HepG2 (cell line): ENCODE results near the gene ZIM2. TPM values are rescaled to one million over a fixed set of nuclear protein-coding genes. Genes with fewer than 3 reads are reported as not detected.

Source experiments
- KDM4B ChIP-seq: sonication (generic); formaldehyde crosslinking; IDR thresholded peaks from 2 replicates; pipeline ENCODE4 v1.4.0; 2020; ENCODE audit warnings: missing genetic modification reagents
- NONO ChIP-seq, 2 experiments: fragments of 450-650 bp in 1 of 2; sonication (generic) in 1 of 2; formaldehyde crosslinking in 1 of 2; IDR thresholded peaks in 1 of 2; conservative IDR thresholded peaks in 1 of 2; 2 replicates each; pipeline versions ENCODE4 v1.6.1 to v1.8.0; 2017 to 2022; ENCODE audit warnings: mild to moderate bottlenecking in 1 of 2, missing genetic modification reagents in 1 of 2, moderate library complexity in 1 of 2
- NR2F6 ChIP-seq, 2 experiments: IDR thresholded peaks; 2 replicates each; pipeline ENCODE4 v1.6.1; 2016; ENCODE audit warnings: antibody characterized with exemption in 1 of 2, mild to moderate bottlenecking in 1 of 2
- SNAI1 ChIP-seq: sonication (generic); formaldehyde crosslinking; IDR thresholded peaks from 2 replicates; pipeline ENCODE4 v1.5.0; 2020; ENCODE audit warnings: mild to moderate bottlenecking, missing genetic modification reagents, borderline replicate concordance
- ZC3H13 ChIP-seq: sonication (generic); formaldehyde crosslinking; IDR thresholded peaks from 2 replicates; pipeline ENCODE4 v1.8.1; 2023; ENCODE audit warnings: mild to moderate bottlenecking, missing genetic modification reagents, moderate library complexity
- ZFP36 ChIP-seq: fragments of 150-350 bp; IDR thresholded peaks from 2 replicates; pipeline ENCODE4 v1.6.1; 2018; ENCODE audit warnings: borderline replicate concordance, low read length, low read depth; ENCODE audit not compliant: partially characterized antibody
- ZNF318 ChIP-seq: sonication (generic); formaldehyde crosslinking; IDR thresholded peaks from 2 replicates; pipeline ENCODE4 v1.4.0; 2020; ENCODE audit warnings: mild to moderate bottlenecking, missing genetic modification reagents
- ZNF543 ChIP-seq: sonication (generic); formaldehyde crosslinking; IDR thresholded peaks from 2 replicates; pipeline ENCODE4 v1.4.0; 2020; ENCODE audit warnings: mild to moderate bottlenecking, missing genetic modification reagents
- ZNF660 ChIP-seq: sonication (generic); formaldehyde crosslinking; IDR thresholded peaks from 2 replicates; pipeline ENCODE4 v1.5.1; 2020; ENCODE audit warnings: mild to moderate bottlenecking, low read depth, missing genetic modification reagents, borderline replicate concordance
- ZNF670 ChIP-seq: sonication (generic); formaldehyde crosslinking; IDR thresholded peaks from 2 replicates; pipeline ENCODE4 v1.8.0; 2022; ENCODE audit warnings: mild to moderate bottlenecking, missing genetic modification reagents, borderline replicate concordance
- polyA plus RNA-seq, 8 experiments: library from polyadenylated mRNA; depleted of rRNA in 3 of 8; stranded (reverse) in 7 of 8; unstranded in 1 of 8; fragments of >200 nt; fragmentation: Illumina TruSeq in 4 of 8; extraction: Trizol in 4 of 8; gene quantifications; 2 replicates each; pipeline versions ENCODE4 v1.2.1 to v1.2.3, GENCODE V29; 2011 to 2016; ENCODE audit warnings: low read depth in 4 of 8, missing spikeins in 1 of 8, mixed read lengths in 1 of 8; ENCODE audit not compliant: insufficient read depth in 1 of 8
- total RNA-seq, 5 experiments: library from RNA; depleted of rRNA; stranded (reverse); fragments of >200 nt; fragmentation: Illumina TruSeq; extraction: Trizol; gene quantifications; 2 replicates each; pipeline ENCODE4 v1.2.3, GENCODE V29; 2016; ENCODE audit warnings: low read depth in 1 of 5
- TF ChIP-seq, protein P1 (sequence below): sonication (generic); formaldehyde crosslinking; IDR thresholded peaks from 2 replicates; pipeline ENCODE4 v1.9.0; 2021; ENCODE audit warnings: mild to moderate bottlenecking, missing genetic modification reagents
- TF ChIP-seq, protein P2 (sequence below): IDR thresholded peaks from 2 replicates; pipeline ENCODE4 v1.6.1; 2016; ENCODE audit warnings: low read depth, control low read depth

ZIM2 gene
- total and polyA plus RNA-seq, 2 of the 13 experiments (the other 11 are each of a cell fraction or from before 2014, with no cell fraction given) = 7.2 to 10.3 TPM

DNA sequence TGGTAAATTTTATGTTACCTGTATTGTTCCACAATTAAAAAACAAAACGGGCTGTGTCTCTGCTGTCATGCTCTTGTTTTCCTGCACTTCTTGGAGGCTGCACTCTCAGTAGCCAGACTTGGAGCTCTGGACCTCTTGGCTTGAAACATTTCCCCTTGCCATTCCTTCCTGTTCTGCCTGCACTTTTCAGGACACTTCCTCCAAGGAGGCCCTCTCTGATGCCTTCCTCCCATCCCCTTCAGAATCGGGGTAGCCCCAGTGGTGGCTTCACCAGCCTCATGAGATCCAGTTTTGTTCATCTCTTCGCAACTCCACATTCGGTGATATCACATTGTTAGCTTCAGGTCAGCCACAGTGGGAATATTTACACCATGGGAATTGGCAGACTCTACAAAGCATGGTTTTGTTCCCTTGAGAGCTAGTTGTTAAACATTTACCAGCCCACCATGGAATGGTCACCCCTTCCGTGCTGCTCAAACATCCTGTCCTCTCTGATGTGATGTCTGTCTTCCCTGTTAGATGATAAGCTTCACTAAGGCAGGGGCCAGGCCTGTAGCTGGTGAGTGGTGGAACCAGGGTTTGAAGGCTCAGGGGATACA lies 40.2 kb upstream of the ZIM2 start (continued):
- TF ChIP-seq, protein P1, sequence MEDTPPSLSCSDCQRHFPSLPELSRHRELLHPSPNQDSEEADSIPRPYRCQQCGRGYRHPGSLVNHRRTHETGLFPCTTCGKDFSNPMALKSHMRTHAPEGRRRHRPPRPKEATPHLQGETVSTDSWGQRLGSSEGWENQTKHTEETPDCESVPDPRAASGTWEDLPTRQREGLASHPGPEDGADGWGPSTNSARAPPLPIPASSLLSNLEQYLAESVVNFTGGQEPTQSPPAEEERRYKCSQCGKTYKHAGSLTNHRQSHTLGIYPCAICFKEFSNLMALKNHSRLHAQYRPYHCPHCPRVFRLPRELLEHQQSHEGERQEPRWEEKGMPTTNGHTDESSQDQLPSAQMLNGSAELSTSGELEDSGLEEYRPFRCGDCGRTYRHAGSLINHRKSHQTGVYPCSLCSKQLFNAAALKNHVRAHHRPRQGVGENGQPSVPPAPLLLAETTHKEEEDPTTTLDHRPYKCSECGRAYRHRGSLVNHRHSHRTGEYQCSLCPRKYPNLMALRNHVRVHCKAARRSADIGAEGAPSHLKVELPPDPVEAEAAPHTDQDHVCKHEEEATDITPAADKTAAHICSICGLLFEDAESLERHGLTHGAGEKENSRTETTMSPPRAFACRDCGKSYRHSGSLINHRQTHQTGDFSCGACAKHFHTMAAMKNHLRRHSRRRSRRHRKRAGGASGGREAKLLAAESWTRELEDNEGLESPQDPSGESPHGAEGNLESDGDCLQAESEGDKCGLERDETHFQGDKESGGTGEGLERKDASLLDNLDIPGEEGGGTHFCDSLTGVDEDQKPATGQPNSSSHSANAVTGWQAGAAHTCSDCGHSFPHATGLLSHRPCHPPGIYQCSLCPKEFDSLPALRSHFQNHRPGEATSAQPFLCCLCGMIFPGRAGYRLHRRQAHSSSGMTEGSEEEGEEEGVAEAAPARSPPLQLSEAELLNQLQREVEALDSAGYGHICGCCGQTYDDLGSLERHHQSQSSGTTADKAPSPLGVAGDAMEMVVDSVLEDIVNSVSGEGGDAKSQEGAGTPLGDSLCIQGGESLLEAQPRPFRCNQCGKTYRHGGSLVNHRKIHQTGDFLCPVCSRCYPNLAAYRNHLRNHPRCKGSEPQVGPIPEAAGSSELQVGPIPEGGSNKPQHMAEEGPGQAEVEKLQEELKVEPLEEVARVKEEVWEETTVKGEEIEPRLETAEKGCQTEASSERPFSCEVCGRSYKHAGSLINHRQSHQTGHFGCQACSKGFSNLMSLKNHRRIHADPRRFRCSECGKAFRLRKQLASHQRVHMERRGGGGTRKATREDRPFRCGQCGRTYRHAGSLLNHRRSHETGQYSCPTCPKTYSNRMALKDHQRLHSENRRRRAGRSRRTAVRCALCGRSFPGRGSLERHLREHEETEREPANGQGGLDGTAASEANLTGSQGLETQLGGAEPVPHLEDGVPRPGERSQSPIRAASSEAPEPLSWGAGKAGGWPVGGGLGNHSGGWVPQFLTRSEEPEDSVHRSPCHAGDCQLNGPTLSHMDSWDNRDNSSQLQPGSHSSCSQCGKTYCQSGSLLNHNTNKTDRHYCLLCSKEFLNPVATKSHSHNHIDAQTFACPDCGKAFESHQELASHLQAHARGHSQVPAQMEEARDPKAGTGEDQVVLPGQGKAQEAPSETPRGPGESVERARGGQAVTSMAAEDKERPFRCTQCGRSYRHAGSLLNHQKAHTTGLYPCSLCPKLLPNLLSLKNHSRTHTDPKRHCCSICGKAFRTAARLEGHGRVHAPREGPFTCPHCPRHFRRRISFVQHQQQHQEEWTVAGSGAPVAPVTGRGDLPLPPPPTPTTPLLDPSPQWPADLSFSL (CRISPR knock-in tag) = no peak
- TF ChIP-seq, protein P2, sequence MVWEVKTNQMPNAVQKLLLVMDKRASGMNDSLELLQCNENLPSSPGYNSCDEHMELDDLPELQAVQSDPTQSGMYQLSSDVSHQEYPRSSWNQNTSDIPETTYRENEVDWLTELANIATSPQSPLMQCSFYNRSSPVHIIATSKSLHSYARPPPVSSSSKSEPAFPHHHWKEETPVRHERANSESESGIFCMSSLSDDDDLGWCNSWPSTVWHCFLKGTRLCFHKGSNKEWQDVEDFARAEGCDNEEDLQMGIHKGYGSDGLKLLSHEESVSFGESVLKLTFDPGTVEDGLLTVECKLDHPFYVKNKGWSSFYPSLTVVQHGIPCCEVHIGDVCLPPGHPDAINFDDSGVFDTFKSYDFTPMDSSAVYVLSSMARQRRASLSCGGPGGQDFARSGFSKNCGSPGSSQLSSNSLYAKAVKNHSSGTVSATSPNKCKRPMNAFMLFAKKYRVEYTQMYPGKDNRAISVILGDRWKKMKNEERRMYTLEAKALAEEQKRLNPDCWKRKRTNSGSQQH (CRISPR knock-in tag) = peak; percentile 78
- peak; percentile 82; the same call in 1 of the 2 replicates for TF ChIP-seq ZNF670
- no peak for TF ChIP-seq ZNF660 (CRISPR knock-in tag)
- no peak for TF ChIP-seq ZFP36
- peak; percentile 66; the same call in 1 of the 2 replicates for TF ChIP-seq ZNF318 (CRISPR knock-in tag)
- 0 out of 2 replicates have a peak, but pooled peaks have one; percentile 3 for TF ChIP-seq SNAI1
- TF ChIP-seq NONO (IDR thresholded peaks at IDR 0.05) = no peak
- TF ChIP-seq NONO (CRISPR knock-in tag; conservative IDR thresholded peaks at IDR 0.05) = peak; percentile 51; the same call in 1 of the 2 replicates
- TF ChIP-seq ZNF543 (CRISPR knock-in tag) = peak; percentile 73; the same call in 1 of the 2 replicates
- peak; percentile 80 for TF ChIP-seq KDM4B (CRISPR knock-in tag)
- TF ChIP-seq ZC3H13 (CRISPR knock-in tag) = peak; percentile 26; the same call in 1 of the 2 replicates
- TF ChIP-seq NR2F6 (IDR thresholded peaks at IDR 0.05) = peak; percentile 74
- TF ChIP-seq NR2F6 (CRISPR knock-in tag; IDR thresholded peaks at IDR 0.05) = peak; percentile 81
